HCT116 (cell line): ENCODE data around the gene TNC. TPM values are rescaled to one million over a fixed set of nuclear protein-coding genes. Genes with fewer than 3 reads are reported as not detected.

Source experiments
- ATAC-seq: fragments of 200-7000 bp; cut with Tn5 transposase; 2 replicates; pipeline ENCODE4 v1.9.1; 2020; ENCODE audit warnings: mild to moderate bottlenecking, moderate library complexity
- BruUV-seq: library from RNA; stranded (reverse); fragments of 400-500 nt; replicated peaks from 2 replicates; lab custom pipeline; 2021; lab: Mats Ljungman, UMichigan
- CTCF ChIA-PET: fragments of 300-600 bp; sonication (Branson Sonifier 250); formaldehyde crosslinking; loops from one replicate; lab custom pipeline; 2021; ENCODE audit warnings: antibody characterized with exemption; lab: Charles Lee
- POLR2A ChIA-PET: fragments of 300-600, 350-600 bp; sonication (Branson Sonifier 250); formaldehyde crosslinking; loops from one replicate; lab custom pipeline; 2021; ENCODE audit warnings: antibody characterized with exemption; lab: Charles Lee
- RAD21 ChIA-PET, 2 experiments: fragments of 300-600 bp; sonication (Branson Sonifier 250); formaldehyde crosslinking; loops; one replicate each; lab custom pipeline; 2023; ENCODE audit warnings: low total read pairs in 2 of 2; ENCODE audit not compliant: uncharacterized antibody in 2 of 2, unreplicated experiment in 2 of 2, low non-redundant PET in 1 of 2; lab: Charles Lee
- DNase-seq: peaks from one replicate; pipeline ENCODE4 v3.0.0-alpha.2; 2010; ENCODE audit warnings: low read depth, low spot score
- H2AFZ ChIP-seq: fragments of 200-600 bp; shearing (Covaris generic), sonication (generic); 2 replicates; pipeline ENCODE4 v1.6.1; 2017; ENCODE audit warnings: low read depth, mixed run types, mixed read lengths, antibody characterized with exemption, low read length; ENCODE audit not compliant: poor library complexity, severe bottlenecking
- H3K27ac ChIP-seq: 2 replicates; pipeline ENCODE4 v1.5.1; 2012; ENCODE audit warnings: low read depth, low read length
- H3K27me3 ChIP-seq: fragments of 200-600 bp; sonication (generic); 2 replicates; pipeline ENCODE4 v1.6.1; 2016; ENCODE audit warnings: mixed run types, low read length, mixed read lengths; ENCODE audit not compliant: insufficient read depth
- H3K36me3 ChIP-seq, 2 experiments: fragments of 200-500 bp in 1 of 2; fragments of 200-600 bp in 1 of 2; sonication (Bioruptor generic) in 1 of 2; sonication (generic) in 1 of 2; 2 replicates each; pipeline versions ENCODE4 v1.5.1 to v1.6.1; 2014 to 2016; ENCODE audit warnings: low read length in 2 of 2, inconsistent platforms in 1 of 2, mixed read lengths in 1 of 2, mixed run types in 1 of 2; ENCODE audit not compliant: insufficient read depth in 2 of 2, control insufficient read depth in 1 of 2
- H3K4me1 ChIP-seq, 2 experiments: fragments of 200-600 bp in 1 of 2; sonication (generic) in 1 of 2; 2 replicates each; pipeline versions ENCODE4 v1.5.1 to v1.6.1; 2012 to 2017; ENCODE audit warnings: low read length in 2 of 2, inconsistent platforms in 1 of 2, mild to moderate bottlenecking in 1 of 2, mixed read lengths in 1 of 2, mixed run types in 1 of 2, moderate library complexity in 1 of 2; ENCODE audit not compliant: insufficient read depth in 2 of 2, control insufficient read depth in 1 of 2
- H3K4me2 ChIP-seq: fragments of 200-600 bp; sonication (generic); 2 replicates; pipeline ENCODE4 v1.6.1; 2017; ENCODE audit warnings: mixed run types, low read length, mixed read lengths
- H3K4me3 ChIP-seq, 2 experiments: fragments of 200-600 bp in 1 of 2; sonication (generic) in 1 of 2; replicated peaks in 1 of 2; 2 replicates each; pipeline ENCODE4 v1.5.1; 2011 to 2016; ENCODE audit warnings: low read length in 2 of 2, control low read depth in 1 of 2, low read depth in 1 of 2, mild to moderate bottlenecking in 1 of 2, mixed read lengths in 1 of 2, mixed run types in 1 of 2
- H3K79me2 ChIP-seq: fragments of 200-600 bp; sonication (generic); 2 replicates; pipeline ENCODE4 v1.6.1; 2017; ENCODE audit warnings: mild to moderate bottlenecking, mixed run types, low read length, moderate library complexity, mixed read lengths; ENCODE audit not compliant: insufficient read depth
- H3K9ac ChIP-seq: fragments of 200-600 bp; sonication (generic); 2 replicates; pipeline ENCODE4 v1.6.1; 2016; ENCODE audit warnings: low read length, mixed read lengths
- H3K9me2 ChIP-seq: fragments of 200-600 bp; sonication (generic), shearing (Covaris generic); 2 replicates; pipeline ENCODE4 v1.6.1; 2017; ENCODE audit warnings: mixed run types, mild to moderate bottlenecking, moderate library complexity; ENCODE audit not compliant: insufficient read depth
- H3K9me3 ChIP-seq, 2 experiments: fragments of 200-500 bp in 1 of 2; fragments of 200-600 bp in 1 of 2; sonication (Bioruptor generic) in 1 of 2; sonication (generic) in 1 of 2; 2 replicates each; pipeline ENCODE4 v1.6.1; 2014 to 2017; ENCODE audit warnings: low read length in 2 of 2, mixed read lengths in 2 of 2, inconsistent platforms in 1 of 2, low read depth in 1 of 2, mild to moderate bottlenecking in 1 of 2, mixed run types in 1 of 2, moderate library complexity in 1 of 2; ENCODE audit not compliant: control insufficient read depth in 1 of 2, insufficient read depth in 1 of 2
- H4K20me1 ChIP-seq: fragments of 200-600 bp; sonication (generic), shearing (Covaris generic); 2 replicates; pipeline ENCODE4 v1.6.1; 2017; ENCODE audit warnings: mixed run types, mild to moderate bottlenecking, moderate library complexity; ENCODE audit not compliant: insufficient read depth
- CEBPB ChIP-seq: IDR thresholded peaks from 2 replicates; pipeline ENCODE4 v1.6.1; 2012; ENCODE audit warnings: low read depth
- CTCF ChIP-seq, 3 experiments: fragments of 200-600 bp in 1 of 3; sonication (generic) in 1 of 3; IDR thresholded peaks in 2 of 3; conservative IDR thresholded peaks in 1 of 3; 2 replicates each; pipeline ENCODE4 v1.5.1; 2012 to 2017; ENCODE audit warnings: low read depth in 2 of 3, low read length in 2 of 3, antibody characterized with exemption in 1 of 3, borderline replicate concordance in 1 of 3, control low read depth in 1 of 3, mild to moderate bottlenecking in 1 of 3, mixed read lengths in 1 of 3, mixed run types in 1 of 3, moderate library complexity in 1 of 3; ENCODE audit not compliant: insufficient read depth in 1 of 3
- EGR1 ChIP-seq: IDR thresholded peaks from 2 replicates; pipeline ENCODE4 v1.6.1; 2012; ENCODE audit warnings: low read depth
- ELF1 ChIP-seq: IDR thresholded peaks from 2 replicates; pipeline ENCODE4 v1.6.1; 2012; ENCODE audit warnings: low read depth, borderline replicate concordance
- EZH2 ChIP-seq: fragments of 200-600 bp; sonication (generic); IDR thresholded peaks from 2 replicates; pipeline ENCODE4 v1.6.1; 2017; ENCODE audit warnings: antibody characterized with exemption, mixed run types
- FOSL1 ChIP-seq: IDR thresholded peaks from 2 replicates; pipeline ENCODE4 v1.6.1; 2012; ENCODE audit warnings: low read depth
- POLR2A ChIP-seq: IDR thresholded peaks from 2 replicates; pipeline ENCODE4 v1.7.0; 2011; ENCODE audit warnings: borderline replicate concordance; ENCODE audit not compliant: insufficient read depth, insufficient read length; ENCODE audit errors: extremely low read depth
- POLR2AphosphoS5 ChIP-seq: IDR thresholded peaks from 2 replicates; pipeline ENCODE4 v1.6.1; 2011; ENCODE audit warnings: mild to moderate bottlenecking, low read depth, low read length, moderate library complexity
- REST ChIP-seq: IDR thresholded peaks from 2 replicates; pipeline ENCODE4 v1.6.1; 2012; ENCODE audit warnings: low read depth
- SP1 ChIP-seq: IDR thresholded peaks from 2 replicates; pipeline ENCODE4 v1.6.1; 2012; ENCODE audit warnings: low read depth
- TCF7L2 ChIP-seq: IDR thresholded peaks from 2 replicates; pipeline ENCODE4 v1.7.0; 2011; ENCODE audit warnings: borderline replicate concordance, inconsistent platforms; ENCODE audit not compliant: insufficient read depth, insufficient read length; ENCODE audit errors: extremely low read depth
- YY1 ChIP-seq: IDR thresholded peaks from 2 replicates; pipeline ENCODE4 v1.6.1; 2011; ENCODE audit warnings: low read length, low read depth, moderate library complexity, mild to moderate bottlenecking; ENCODE audit not compliant: insufficient replicate concordance; ENCODE audit errors: extremely low read depth
- ZBTB33 ChIP-seq: IDR thresholded peaks from 2 replicates; pipeline ENCODE4 v1.6.1; 2011; ENCODE audit warnings: mild to moderate bottlenecking, low read length, moderate library complexity; ENCODE audit not compliant: insufficient replicate concordance; ENCODE audit errors: extremely low read depth
- ZNF274 ChIP-seq: fragments of 200-500 bp; sonication (Bioruptor generic); IDR thresholded peaks from 2 replicates; pipeline ENCODE4 v1.6.1; 2014; ENCODE audit warnings: mild to moderate bottlenecking, low read depth, low read length, inconsistent platforms
- intact Hi-C: fragments of 100-400 bp; cut with micrococcal nuclease; formaldehyde crosslinking; loops from 2 replicates; pipeline ENCODE4 v1.10.0; 2022
- total RNA-seq: library from RNA; stranded (reverse); gene quantifications from one replicate; pipeline ENCODE4 v1.2.1, GENCODE V29; 2021; ENCODE audit not compliant: unreplicated experiment

Gene TNC
- total RNA-seq, 1 experiment from 2014 or later = 0.49 TPM

- ChIA-PET RAD21 (no interaction called here), CTCF (no interaction called here), POLR2A (no interaction called here)
- H3K9me2 ChIP-seq = no peaks in the 10 kb centered on the region
- intact Hi-C loops = no loop called here
- H3K36me3 ChIP-seq = no peaks in the 10 kb centered on the region
- TF ChIP-seq ZNF274 = no peak
- TF ChIP-seq ELF1 = no peak
- no peak for TF ChIP-seq EZH2
- TF ChIP-seq POLR2A = no peak
- no peak for TF ChIP-seq REST
- no peak for TF ChIP-seq CEBPB
- TF ChIP-seq CTCF (IDR thresholded peaks at IDR 0.05 in 2 of 3, conservative IDR thresholded peaks at IDR 0.05 in 1 of 3; ENCODE audit: borderline replicate concordance in 1 of 3, insufficient read depth in 1 of 3, low read depth in 2 of 3, low read length in 2 of 3) = no peak
- TF ChIP-seq SP1 = no peak
- no peak for TF ChIP-seq POLR2AphosphoS5
- no peak for TF ChIP-seq EGR1
- TF ChIP-seq TCF7L2 = no peak
- TF ChIP-seq ZBTB33 = no peak
- TF ChIP-seq FOSL1 = no peak
- no peak for TF ChIP-seq YY1
- no peaks in the 10 kb centered on the region; the same call in 1 of the 2 replicates for H3K27me3 ChIP-seq
- no peak for ATAC-seq
- H3K27ac ChIP-seq = no peak overlapping the region
- no peak for DNase-seq
- no peak overlapping the region for H2AFZ ChIP-seq
- H3K9ac ChIP-seq = no peak overlapping the region
- H4K20me1 ChIP-seq = no peaks in the 10 kb centered on the region
- H3K4me2 ChIP-seq = no peak overlapping the region
- H3K4me1 ChIP-seq = no peaks in the 10 kb centered on the region
- BruUV-seq = no TSS peak
- no peaks in the 10 kb centered on the region for H3K9me3 ChIP-seq
- H3K4me3 ChIP-seq = no peak overlapping the region
- no peaks in the 10 kb centered on the region for H3K79me2 ChIP-seq
Observed at GRCh38 chr9:115022760-115023434, 95.1 kb downstream of the TNC start.
